SK-N-DZ (cell line): ENCODE data around the gene IFT52.
"Not testable (repeated sequence)": the region's sequence is repeated elsewhere in the genome, so short reads cannot be mapped to it uniquely, and the experiment has no call there.

Experiments
- DNase-seq: peaks from one replicate; pipeline ENCODE4 v3.0.0-alpha.2; 2015; ENCODE audit warnings: low spot score

Gene IFT52

DNA sequence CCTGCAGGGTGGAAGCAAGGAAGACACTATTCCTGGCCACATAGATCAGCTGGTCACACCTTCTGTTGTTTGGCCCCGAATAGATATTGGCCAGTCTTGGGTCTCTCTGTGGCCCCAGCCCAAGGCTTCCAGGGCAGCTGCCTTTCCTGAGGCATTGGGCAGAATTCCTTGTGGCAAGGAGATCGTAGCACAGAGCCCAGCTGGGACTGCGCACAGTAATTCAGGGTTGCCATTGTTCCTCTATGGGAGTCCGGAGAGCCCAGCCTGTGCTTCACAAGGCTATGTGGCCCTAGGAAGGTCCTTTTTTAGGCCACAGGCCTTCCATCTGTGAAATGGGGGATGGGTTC is 25.0 kb upstream of the IFT52 start:
- DNase-seq, result no peak

DNA sequence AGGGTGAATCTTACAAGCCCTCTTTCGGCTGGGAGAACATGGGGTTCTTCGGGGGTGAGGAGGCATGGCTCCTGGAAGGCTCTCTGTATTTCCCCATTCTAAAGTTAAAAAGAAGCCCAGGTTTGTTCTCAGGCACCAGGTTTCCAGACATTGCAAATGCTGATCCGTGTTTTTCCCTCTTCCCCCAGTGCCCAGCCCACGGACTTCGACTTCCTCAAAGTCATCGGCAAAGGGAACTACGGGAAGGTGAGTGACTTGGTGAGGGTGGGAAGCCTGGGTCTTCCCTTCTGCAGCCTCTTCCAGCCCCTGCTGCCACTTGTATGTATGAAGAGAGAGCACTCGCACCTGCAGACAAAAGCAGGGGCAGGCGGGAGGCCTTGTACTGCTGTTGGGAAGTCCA is 23.3 kb upstream of the IFT52 start:
- no peak for DNase-seq

DNA sequence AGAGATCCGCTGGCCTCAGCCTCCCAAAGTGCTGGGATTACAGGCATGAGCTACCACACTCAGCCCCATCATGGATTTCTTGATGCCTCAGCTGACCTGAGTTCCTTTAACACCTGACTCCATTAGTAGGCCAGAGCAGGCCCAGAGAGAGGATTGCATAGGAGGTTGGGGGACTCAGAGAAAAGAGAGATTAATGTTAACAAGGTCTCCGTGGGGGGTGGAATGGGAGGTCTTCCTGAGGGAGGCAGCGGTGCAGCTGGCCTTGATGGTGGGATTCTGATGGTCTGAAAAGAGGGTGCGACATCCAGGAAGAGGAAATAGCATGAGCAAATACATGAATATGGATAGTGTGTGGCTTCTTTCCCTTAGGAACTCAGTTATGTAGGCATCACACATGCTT is 22.0 kb upstream of the IFT52 start:
- DNase-seq, result no peak

DNA sequence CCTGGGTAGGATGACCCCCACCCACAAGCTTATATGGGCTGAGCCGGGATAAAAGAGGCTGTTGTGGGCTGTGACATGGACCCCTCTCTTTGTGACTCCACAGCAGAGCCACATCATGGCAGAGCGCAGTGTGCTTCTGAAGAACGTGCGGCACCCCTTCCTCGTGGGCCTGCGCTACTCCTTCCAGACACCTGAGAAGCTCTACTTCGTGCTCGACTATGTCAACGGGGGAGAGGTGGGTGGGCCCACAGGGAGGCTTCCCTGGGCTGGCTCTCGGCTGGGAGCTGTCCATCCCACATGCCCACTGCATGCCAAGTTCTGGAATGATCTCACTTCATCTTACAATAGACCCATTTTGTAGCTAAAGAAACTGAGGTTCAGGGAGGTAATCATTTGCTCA is 21.5 kb upstream of the IFT52 start:
- DNase-seq, result no peak

DNA sequence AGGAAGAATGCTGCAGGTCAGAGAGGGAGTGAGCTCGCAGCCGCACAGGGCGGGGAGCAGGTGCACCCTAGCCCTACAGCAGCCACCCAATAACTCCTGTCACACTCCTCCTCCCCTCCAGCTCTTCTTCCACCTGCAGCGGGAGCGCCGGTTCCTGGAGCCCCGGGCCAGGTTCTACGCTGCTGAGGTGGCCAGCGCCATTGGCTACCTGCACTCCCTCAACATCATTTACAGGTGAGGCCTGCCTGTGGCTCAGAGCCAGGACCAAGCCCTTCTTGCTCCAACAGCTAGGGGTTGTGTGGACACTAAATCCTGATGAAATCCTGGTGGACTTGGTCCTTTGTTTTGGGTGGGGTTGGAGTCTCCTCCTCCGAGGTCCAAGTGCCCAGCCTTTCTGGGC is 20.2 kb upstream of the IFT52 start:
- no peak for DNase-seq

DNA sequence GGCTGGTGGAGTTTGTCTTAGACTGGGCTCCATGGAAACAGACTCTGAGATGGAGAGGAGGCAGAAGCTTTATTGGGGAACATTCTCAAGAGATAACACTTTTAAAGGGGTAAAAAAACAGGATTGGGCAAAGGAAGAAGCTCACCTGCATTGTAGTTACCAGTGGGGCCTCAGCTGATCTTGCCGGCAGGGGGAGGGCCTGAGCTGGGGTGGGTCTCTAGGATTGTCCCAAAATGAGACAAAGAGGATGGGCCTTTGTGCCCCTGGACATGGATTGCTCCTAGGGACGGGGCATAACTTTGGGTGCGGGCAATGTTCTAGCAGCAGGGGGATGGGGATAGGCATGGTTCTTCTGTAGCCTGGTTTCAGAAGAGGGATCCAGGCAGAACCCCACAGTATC is 19.4 kb upstream of the IFT52 start:
- DNase-seq, result no peak

DNA sequence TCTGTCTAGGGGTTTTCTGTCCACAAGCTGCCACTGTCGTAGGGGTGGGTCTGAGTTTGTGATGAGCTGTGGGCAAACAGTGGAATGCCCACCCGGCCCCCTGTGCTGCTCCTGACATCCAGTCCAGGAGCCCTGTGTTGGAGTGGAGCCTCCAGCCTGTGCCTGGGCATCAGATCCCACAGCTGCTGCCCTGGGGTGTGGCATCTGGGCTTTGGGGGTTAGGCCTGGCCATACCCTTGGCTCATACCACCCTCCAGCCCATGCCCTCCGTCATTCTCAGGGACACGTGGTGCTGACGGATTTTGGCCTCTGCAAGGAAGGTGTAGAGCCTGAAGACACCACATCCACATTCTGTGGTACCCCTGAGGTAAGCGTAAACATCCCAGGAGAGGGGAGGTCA is 19.0 kb upstream of the IFT52 start:
- DNase-seq, result no peak

DNA sequence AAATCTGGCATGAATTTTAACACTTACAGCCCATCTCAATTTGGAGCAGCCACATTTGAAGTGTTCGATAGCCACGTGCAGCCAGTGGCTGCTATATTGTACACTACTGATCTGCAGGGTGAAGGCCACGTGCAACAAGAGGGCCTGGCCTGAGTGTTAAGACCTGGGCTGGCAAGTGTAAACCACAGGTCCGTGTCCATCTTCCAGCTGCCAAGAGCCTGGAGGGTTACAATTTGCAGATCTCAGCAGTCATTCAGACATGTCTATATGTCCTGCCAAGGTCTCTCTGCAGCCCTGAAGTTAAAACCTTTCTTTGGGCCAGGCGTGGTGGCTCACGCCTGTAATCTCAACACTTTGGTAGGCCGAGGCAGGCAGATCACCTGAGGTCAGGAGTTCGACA is 17.8 kb upstream of the IFT52 start:
- no peak for DNase-seq

DNA sequence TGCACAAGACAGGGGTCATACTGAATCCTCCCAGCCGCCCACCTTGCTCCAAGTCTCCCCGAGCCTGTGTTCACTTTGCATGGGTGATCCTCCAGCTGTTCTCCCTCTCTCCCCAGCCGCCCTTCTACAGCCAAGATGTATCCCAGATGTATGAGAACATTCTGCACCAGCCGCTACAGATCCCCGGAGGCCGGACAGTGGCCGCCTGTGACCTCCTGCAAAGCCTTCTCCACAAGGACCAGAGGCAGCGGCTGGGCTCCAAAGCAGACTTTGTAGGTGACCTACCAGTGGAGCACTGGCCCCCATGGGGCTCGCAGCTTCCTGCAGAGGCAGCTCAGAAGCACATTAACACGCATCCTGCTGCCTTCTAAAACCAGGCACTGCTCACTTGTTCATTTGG is 14.6 kb upstream of the IFT52 start:
- no peak for DNase-seq

DNA sequence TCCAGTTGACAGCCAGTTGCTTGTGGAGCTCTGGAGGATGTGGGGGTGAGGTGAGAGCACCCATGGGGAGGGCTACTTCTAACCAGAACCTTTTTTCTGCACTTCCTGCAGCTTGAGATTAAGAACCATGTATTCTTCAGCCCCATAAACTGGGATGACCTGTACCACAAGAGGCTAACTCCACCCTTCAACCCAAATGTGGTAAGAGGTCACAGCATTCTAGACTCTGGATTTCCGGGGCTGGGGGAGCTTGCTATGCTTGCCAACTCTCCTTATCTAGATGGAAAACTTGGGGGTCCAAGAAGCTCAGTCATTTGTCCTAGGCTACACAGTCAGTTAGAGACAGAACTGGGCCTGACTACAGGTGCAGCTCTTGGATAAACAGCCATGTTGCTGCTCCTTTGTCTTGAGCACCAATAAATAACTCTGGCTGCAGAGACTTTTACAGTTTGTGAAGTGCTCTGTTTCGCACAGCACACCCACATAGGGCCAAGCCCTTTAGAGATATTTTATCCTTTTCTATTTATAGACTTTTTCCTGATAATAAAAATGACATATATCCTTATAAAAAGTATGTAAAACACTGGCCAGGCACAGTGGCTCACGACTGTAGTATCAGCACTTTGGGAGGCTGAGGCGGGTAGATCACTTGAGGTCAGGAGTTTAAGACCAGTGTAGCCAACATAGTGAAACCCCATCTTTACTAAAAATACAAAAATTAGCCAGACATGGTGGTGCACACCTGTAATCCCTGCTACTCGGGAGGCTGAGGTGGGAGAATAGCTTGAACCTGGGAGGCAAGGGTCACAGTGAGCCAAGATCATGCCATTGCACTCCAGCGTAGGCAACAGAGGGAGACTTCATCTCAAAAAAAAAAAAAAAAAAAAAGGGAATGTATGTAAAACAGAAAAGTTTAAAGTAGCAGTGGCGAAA is 10.6 kb upstream of the IFT52 start:
- no peak for DNase-seq

DNA sequence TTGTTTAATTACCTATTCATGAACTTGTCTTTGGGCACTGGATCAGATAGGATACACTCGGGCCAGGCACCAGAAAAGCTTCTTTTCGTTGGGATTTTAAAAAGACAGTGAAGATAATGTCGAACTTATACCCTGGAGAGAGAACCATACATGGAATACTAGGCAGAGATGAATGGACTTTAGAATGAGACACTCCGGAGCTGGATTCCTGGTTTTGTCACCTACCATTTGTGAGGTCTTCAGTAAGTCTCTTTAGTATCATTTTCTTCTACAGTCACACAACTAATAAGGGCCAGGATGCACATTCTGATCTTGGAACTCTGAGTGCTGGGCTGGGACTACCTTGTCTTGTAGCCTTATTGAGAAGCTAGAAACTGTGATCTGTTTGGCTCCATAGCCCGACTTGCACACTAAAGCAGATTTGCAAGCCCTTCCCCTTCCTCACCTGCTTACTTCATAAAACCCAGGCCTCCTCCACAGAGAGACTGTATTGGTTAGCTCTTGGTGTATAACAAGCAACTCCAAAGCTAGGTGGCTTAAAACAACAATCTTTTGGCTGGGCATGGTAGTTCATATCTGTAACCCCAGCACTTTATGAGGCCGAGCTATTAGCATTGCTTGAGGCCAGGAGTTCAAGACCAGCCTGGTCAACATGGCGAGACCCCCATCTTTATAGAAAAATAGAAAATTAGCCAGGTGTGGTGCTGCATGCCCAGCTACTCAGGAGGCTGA is 7.4 kb upstream of the IFT52 start:
- DNase-seq, result no peak

DNA sequence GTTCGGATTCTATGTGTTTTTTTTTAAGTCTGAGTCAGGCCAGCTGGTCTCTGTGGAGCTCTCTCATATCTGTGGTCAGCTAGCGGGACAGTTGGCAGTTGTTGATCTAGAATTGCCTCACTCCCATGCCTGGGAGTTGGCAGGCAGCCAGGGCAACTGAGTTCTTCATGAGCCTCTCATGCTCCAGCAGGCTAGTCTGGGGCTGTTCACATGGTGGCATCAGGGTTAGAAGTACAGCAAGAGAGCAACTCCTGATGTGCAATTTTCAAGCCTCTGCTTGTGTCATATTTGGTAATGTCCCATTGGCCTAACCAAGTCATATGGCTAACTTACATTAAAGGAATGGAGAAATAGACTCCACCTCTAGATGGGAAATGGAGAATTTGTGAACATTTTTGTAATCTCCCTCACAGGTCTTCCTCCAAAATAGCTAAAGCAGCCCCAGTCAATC is 6.7 kb upstream of the IFT52 start:
- DNase-seq, result no peak

DNA sequence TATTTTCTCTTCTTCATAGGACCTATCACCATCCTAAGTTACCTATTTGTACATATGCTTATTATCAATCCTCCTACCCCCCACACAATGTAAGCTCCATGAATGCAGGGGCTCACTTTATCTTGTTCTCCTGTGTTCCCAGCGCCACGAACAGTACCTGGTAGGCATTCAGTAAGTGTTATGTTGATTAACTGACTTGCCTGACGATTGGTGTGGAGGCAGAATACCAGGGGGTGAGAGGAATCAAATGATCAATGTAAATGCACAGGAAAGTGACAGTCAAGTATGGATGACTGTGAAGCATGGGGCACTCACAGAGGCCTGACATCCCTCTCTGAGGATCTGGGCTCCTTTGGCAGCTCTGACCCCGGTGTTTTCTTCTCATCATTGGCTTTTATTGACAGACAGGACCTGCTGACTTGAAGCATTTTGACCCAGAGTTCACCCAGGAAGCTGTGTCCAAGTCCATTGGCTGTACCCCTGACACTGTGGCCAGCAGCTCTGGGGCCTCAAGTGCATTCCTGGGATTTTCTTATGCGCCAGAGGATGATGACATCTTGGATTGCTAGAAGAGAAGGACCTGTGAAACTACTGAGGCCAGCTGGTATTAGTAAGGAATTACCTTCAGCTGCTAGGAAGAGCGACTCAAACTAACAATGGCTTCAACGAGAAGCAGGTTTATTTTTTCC is 6.1 kb upstream of the IFT52 start:
- DNase-seq, result no peak

DNA sequence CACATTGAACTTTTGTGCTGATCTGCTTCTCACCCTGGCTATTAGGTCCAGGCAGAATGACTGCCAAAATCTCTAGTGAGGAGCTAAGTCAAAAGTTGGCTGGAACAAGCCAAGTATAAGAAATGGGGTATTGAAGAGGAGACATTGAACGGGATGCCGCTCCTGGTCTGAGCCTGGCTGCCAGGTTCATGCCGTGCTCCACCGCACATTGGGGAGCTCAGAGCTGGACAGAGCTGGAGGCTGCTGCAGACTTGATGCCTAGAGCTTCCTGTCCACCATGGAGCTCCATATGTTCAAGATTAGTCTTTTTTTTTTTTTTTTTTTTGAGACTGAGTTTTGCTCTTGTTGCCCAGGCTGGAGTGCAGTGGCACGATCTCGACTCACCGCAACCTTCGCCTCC is 4.1 kb upstream of the IFT52 start:
- no peak for DNase-seq

DNA sequence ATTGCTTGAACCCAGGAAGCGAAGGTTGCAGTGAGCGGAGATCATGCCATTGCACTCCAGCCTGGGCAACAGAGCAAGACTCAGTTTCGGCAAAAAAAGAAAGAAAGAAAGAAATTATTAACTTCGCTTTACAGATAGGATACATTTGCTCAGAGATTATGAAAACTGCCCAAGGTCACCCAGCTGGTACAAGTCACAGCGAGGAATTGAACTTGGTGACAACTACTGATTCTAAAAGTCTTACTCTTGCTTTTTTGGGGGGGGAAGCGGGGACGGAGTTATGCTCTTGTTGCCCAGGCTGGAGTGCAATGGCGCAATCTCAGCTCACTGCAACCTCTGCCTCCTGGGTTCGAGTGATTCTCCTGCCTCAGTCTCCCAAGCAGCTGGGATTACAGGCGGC is 2.2 kb upstream of the IFT52 start:
- DNase-seq, result not testable (repeated sequence)

DNA sequence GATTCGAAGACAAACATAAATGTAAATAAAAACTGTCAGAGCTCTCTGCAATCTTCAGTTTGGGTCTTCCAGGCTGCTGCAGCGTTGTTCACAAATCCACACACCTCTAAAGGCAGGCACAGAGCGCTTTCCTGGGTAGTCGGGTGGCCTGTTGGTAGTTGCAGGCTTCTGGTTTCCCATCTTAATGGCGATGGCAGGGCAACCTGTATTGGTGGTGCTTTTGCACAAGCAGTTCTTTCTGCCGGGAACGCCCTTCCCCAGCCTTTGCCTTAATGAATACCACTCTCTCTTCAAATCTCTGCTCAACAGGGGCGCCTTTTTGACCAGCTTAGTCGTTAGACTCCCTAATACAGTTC is 723 bp upstream of the IFT52 start:
- peak; percentile 51 for DNase-seq

DNA sequence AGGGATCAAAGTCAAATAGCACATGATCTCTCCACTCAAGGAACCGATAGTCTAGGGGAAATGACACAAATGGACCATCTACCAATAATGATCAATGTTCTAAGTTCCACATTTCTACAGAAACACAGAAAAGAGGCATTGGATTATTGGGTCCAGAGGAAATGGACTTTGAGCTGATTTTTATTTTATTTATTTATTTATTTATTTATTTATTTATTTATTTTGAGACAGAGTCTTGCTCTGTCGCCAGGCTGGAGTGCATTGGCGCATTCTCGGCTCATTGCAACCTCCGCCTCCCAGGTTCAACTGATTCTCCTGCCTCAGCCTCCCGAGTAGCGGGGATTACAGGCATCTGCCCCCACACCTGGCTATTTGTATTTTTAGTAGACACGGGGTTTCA is 11.2 kb downstream of the IFT52 start:
- not testable (repeated sequence) for DNase-seq

DNA sequence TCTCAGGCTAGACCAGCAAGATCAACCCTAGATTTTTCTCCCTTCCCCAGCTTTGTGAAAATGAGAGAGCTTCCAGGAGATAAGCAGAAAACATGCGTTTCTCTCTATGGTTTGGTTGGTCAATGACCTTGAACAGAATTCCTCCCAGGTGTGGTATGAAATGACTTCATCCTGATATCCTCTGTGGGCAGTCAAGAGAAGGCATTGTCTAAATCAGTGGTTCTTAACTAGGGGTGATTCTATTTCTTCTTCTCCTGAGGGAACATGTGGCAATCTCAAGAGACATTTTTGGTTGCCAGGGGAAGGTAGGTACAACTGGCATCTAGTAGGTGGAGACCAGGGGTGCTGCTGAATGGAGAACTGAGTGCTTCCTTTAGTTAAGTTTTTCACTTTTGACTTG is 12.4 kb downstream of the IFT52 start:
- DNase-seq, result no peak

DNA sequence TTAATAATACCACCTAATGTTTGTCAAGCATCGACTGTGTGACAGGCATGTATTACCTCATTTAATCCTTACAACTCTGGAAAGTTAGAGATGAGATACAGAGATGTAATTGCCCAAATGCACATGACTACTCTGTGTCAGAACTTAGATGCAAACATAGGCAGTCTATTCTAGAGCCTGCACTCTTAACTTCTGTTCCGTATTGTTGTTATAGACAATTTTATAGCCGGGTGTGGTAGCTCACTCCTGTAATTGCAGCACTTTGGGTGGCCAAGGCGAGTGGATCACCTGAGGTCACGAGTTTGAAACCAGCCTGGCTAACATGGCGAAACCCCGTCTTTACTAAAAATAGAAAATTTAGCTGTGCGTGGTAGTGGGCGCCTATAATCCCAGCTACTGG is 15.0 kb downstream of the IFT52 start:
- DNase-seq, result no peak

DNA sequence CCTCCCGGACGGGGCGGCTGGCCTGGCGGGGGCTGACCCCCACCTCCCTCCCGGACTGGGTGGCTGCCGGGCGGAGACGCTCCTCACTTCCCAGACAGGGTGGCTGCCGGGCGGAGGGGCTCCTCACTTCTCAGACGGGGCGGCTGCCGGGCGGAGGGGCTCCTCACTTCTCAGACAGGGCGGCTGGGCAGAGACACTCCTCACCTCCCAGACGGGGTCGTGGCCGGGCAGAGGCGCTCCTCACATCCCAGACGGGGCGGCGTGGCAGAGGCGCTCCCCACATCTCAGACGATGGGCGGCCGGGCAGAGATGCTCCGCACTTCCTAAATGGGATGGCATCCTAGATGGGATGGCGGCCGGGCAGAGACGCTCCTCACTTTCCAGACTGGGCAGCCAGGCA is 16.5 kb downstream of the IFT52 start:
- DNase-seq, result not testable (repeated sequence)

DNA sequence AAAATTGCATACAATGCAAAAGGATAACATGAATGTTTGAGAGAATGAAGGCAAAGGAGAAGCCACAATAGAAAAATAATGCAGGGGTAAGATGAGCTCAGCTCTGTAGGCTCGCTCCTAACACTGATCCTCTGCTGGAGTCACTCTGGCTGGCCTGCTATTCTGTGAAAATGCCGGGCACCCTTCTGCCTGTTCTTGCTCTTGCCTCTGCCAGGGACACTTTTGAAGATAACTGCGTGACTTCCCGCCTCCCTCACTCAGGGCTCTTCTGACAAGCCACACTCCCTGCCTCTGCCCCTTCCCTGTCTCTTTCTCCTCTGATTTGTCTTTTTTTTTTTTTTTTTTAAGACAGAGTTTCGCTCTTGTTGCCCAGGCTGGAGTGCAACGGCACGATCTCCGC is 40.9 kb downstream of the IFT52 start:
- no peak for DNase-seq

DNA sequence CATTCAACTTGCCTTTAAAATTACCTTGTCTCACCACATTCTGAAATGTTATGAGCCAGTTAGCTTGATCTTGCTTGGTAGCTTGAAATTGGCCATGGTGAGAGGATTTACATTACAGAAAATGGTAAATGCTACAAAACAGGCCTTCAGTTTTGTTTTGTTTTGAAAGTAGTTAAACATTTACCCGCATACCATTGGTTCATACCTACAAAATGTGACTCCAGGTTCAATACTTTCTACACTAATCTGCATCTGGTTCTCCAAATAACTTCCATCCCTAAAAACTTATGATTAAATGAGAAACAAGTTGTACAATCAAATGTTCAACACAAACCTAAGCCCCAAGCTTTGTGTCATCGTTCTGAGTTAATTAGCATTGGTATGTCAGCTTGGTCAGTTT is 45.7 kb downstream of the IFT52 start:
- DNase-seq, result no peak

DNA sequence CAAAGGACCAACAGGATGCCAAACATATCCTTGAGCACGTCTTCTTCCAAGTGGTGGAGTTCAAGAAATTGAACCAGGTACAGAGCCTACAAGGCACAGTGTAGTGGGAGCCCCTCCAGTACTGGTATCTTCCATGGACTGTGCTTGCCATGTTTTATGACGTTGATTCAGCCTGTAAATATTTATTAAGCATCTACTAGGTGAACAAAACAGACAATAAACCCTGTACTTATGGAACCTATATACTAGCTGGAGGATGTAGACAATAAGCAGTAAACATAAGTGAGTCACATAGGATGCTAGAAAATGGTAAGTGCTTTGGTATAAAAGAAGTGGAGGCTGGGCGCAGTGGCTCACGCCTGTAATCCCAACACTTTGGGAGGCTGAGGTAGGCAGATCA is 51.8 kb downstream of the IFT52 start:
- no peak for DNase-seq
